ENCODE data around the gene ZNF300. TPM values are rescaled to one million over a fixed set of nuclear protein-coding genes. Genes with fewer than 3 reads are reported as not detected.
"Not testable (repeated sequence)": the region's sequence is repeated elsewhere in the genome, so short reads cannot be mapped to it uniquely, and the experiment has no call there.

ZNF300 gene
- total and polyA plus RNA-seq, 5 experiments from 2014 or later, result 0.20 to 4.8 (median 0.89) TPM

DNA sequence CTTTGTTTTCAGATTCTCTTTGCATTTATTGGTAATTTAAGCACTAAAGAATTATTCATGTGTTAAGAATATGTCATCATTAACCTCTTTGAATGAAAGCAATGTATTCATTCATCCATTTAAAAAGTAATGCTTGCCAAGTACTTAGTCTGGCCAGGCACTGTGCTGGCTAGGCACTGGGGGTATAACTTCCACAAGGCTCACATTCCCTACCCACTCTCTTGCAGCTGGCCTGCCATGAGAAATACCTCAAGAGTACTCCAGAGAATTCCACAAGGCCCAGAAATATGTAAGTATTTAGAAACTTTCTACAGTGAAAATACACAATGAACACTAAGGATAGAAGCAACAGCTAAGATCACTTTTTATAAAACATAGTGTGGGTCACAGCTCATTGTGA, 25.4 kb downstream of the ZNF300 start:
- H3K36me3 Mint-ChIP-seq, result peaks cover 16 to 53% (median 32%) of the 10 kb centered on the region in 3 donors
- no peaks in the 10 kb centered on the region for H3K4me1 Mint-ChIP-seq
- ATAC-seq (no peak), DNase-seq (no peak)
- H3K27me3 Mint-ChIP-seq, result peaks cover 0 to 4% (median 0%) of the 10 kb centered on the region in 5 donors
- POLR2A ChIA-PET, result no interaction called here
- H3K27ac Mint-ChIP-seq, result no peak overlapping the region
- no peak overlapping the region for H3K4me3 Mint-ChIP-seq
- H3K9me3 Mint-ChIP-seq, result peaks cover 16 to 76% (median 30%) of the 10 kb centered on the region in 9 donors

DNA sequence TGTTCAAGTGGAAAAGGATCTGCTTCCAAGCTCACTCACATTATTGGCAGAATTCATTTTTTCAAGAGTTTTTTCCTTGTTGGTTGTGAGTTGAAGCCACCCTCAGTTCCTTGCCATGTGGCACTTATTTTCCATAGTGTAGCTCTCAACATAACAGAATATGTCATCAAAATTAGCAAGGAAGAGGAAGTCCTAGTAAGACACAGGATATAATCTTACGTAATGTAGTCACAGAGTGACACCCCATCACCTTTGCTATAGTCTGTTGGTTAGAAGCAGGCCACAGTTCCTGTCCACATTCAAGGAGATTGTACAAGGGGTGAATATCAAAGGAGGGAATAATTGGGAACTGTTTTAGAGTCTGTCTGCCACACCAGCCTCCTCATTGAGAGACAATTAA, 42.7 kb downstream of the ZNF300 start:
- H3K4me1 Mint-ChIP-seq, result no peaks in the 10 kb centered on the region
- peaks cover 0 to 8% (median 4%) of the 10 kb centered on the region in 5 donors for H3K27me3 Mint-ChIP-seq
- H3K9me3 Mint-ChIP-seq, result peaks cover 4 to 61% (median 19%) of the 10 kb centered on the region in 9 donors
- POLR2A ChIA-PET, result no interaction called here
- H3K36me3 Mint-ChIP-seq, result peaks cover 2 to 44% (median 26%) of the 10 kb centered on the region in 3 donors
- no peak for ATAC-seq
- DNase-seq, result no peak
- H3K4me3 Mint-ChIP-seq, result no peak overlapping the region
- H3K27ac Mint-ChIP-seq, result no peak overlapping the region

DNA sequence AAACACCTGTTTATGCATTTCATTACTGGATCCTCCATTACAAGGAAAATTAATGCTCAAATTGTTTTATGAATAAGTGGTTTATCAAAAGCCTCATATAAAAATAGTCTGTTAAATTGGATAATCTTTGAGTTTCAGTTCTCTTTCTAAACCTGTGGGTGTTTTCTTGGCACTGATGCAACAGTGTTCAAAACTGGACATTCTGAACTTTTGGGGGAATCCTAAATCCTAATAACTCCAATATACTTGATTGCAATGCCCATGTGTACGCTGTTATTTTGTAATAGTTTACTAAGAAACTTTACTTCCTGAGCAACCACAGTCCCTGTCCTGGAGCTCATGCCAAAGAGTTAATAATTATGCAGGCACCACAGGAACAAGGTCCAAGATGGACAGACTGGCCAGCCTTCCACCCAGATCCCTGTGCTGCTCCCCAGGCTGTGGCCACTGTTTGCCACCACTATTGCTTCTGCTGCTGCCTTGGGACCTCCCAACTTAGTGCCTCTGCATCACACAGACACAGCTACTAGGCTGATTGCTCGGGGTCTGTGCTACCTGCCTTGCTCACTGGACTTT, 44.4 kb downstream of the ZNF300 start:
- H3K9me3 Mint-ChIP-seq, result peaks cover 4 to 45% (median 16%) of the 10 kb centered on the region in 9 donors
- H3K4me3 Mint-ChIP-seq, result no peak overlapping the region
- peaks cover 0 to 8% (median 4%) of the 10 kb centered on the region in 5 donors for H3K27me3 Mint-ChIP-seq

DNA sequence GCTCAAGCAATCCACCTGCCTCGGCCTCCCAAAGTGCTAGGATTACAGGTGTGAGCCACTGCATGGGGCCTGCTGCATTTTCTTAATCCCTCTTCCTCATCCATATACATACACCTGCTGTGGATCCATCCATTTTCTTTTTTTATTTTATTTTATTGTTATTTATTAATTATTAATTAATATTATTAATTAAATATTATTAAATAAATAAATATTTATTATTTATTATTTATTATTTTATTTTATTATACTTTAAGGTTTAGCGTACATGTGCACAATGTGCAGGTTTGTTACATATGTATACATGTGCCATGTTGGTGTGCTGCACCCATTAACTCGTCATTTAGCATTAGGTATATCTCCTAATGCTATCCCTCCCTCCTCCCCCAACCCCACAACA, 48.1 kb downstream of the ZNF300 start:
- Mint-ChIP-seq H3K36me3 (peaks cover 2 to 13% (median 10%) of the 10 kb centered on the region in 3 donors), H3K9me3 (peaks cover 0 to 21% (median 9%) of the 10 kb centered on the region in 9 donors), H3K4me1 (peaks cover 4 to 13% (median 6%) of the 10 kb centered on the region in 4 donors)
- H3K27ac Mint-ChIP-seq, H3K27me3 Mint-ChIP-seq, POLR2A ChIA-PET, H3K4me3 Mint-ChIP-seq, DNase-seq, ATAC-seq: not testable (repeated sequence)

More for the DNA sequence above, 44.4 kb downstream of the ZNF300 start:
- no peaks in the 10 kb centered on the region for H3K4me1 Mint-ChIP-seq
- DNase-seq (no peak), ATAC-seq (no peak)
- POLR2A ChIA-PET, result no interaction called here
- peaks cover 3 to 36% (median 23%) of the 10 kb centered on the region in 3 donors for H3K36me3 Mint-ChIP-seq
- H3K27ac Mint-ChIP-seq, result peak overlapping the region in 1 of 10 donors; percentile 48

DNA sequence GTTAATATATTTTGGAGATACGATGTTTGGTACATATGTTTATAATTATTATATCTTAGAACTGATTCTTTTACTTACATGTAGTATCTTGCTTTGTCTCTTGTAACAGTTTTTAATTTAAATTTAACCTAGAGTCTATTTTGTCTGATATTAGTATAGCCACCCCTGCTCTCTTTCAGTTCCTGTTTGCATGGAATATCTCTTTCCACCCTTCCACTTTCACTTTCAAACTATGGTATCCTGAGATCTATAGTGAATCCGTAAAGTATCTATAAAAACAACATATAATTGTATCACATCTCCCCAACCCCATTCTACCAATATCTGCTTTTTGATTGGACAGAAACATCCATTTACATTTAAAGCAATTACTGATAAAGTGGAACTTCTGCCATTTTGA, 51.2 kb downstream of the ZNF300 start:
- H3K27me3 Mint-ChIP-seq, result no peaks in the 10 kb centered on the region
- peaks cover 0 to 3% (median 0%) of the 10 kb centered on the region in 9 donors for H3K9me3 Mint-ChIP-seq
- DNase-seq (no peak), ATAC-seq (no peak)
- peak overlapping the region in 7 of 10 donors; percentile 18 to 70 (median 59) for H3K4me3 Mint-ChIP-seq
- peaks cover 4 to 13% (median 6%) of the 10 kb centered on the region in 4 donors for H3K4me1 Mint-ChIP-seq
- POLR2A ChIA-PET, result no interaction called here
- peak overlapping the region in 3 of 10 donors; percentile 2 to 77 (median 74) for H3K27ac Mint-ChIP-seq
- peaks cover 0 to 4% (median 2%) of the 10 kb centered on the region in 3 donors for H3K36me3 Mint-ChIP-seq

DNA sequence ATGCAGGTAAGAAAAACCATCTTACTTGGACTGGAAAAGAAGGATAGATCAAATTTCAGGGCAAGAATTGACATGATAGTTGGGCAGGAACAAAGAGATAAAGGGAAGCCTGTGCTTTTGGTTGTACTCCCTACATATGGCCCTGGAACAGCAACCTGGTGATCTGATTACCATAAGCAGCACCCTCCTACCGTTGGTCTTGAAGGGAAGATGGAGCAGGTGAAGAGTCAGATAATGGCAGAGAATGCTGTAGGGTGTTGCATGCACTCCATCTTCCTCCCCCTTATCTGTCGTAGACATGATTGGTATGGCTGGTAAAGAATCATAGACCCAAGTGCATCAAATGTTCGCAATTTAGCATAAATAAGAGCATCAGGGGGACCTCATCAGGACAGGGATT, 53.7 kb downstream of the ZNF300 start:
- Mint-ChIP-seq H3K27me3 (no peaks in the 10 kb centered on the region), H3K4me3 (no peak overlapping the region), H3K4me1 (peaks cover 12 to 27% (median 21%) of the 10 kb centered on the region in 4 donors), H3K36me3 (peaks cover 0 to 4% (median 0%) of the 10 kb centered on the region in 3 donors), H3K9me3 (peaks cover 0 to 3% (median 0%) of the 10 kb centered on the region in 9 donors), H3K27ac (no peak overlapping the region)
- DNase-seq, result no peak
- POLR2A ChIA-PET, result no interaction called here
- ATAC-seq, result no peak

DNA sequence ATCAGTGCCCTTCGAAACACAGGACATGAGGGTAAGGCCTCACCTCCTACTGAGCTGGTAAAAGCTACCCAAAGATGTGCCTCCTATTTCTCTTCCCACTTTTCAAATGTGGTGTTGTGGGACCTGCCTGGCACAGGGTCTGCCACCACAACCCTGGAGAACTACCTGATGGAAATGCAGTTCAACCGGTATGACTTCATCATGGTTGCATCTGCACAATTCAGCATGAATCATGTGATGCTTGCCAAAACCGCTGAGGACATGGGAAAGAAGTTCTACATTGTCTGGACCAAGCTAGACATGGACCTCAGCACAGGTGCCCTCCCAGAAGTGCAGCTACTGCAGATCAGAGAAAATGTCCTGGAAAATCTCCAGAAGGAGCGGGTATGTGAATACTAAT, 56.5 kb downstream of the ZNF300 start:
- no peak overlapping the region for H3K4me3 Mint-ChIP-seq
- H3K36me3 Mint-ChIP-seq, result no peaks in the 10 kb centered on the region
- DNase-seq (no peak), ATAC-seq (no peak)
- H3K27me3 Mint-ChIP-seq, result peaks cover 0 to 5% (median 0%) of the 10 kb centered on the region in 5 donors
- peak overlapping the region in 1 of 10 donors; percentile 12 for H3K27ac Mint-ChIP-seq
- H3K4me1 Mint-ChIP-seq, result peaks cover 13 to 22% (median 19%) of the 10 kb centered on the region in 4 donors
- H3K9me3 Mint-ChIP-seq, result no peaks in the 10 kb centered on the region
- POLR2A ChIA-PET, result no interaction called here

DNA sequence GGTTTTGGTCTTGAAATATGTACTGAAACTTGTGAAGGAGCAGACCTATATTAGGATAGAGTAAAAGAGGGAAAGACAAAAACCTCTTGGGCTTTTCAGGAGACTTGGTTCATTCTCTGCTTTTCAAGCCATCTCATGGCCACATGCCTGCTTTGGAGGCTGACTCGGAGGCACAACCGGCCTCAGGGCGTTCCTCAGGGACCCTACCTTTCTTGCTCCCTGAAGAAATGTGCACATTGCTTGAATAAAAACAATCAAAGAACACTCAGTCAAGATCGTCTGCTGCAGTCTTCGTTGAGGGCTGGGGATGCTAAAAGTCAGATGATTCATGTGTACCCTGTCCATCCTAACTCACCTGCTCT, 57.5 kb downstream of the ZNF300 start:
- no peak for DNase-seq
- peak overlapping the region in 9 of 10 donors; percentile 73 to 92 (median 88) for H3K27ac Mint-ChIP-seq
- POLR2A ChIA-PET, result interaction anchor here (0.8 to 2.6 kb wide), 10 partner anchors 46 to 388 kb away, joined by 3 to 16 read pairs (median 6); partner anchors contain the start of genes DCTN4, RBM22 and SMIM3
- no peak for ATAC-seq
- no peaks in the 10 kb centered on the region for H3K9me3 Mint-ChIP-seq
- no peaks in the 10 kb centered on the region for H3K36me3 Mint-ChIP-seq
- H3K27me3 Mint-ChIP-seq, result peaks cover 0 to 5% (median 0%) of the 10 kb centered on the region in 5 donors
- peaks cover 13 to 22% (median 16%) of the 10 kb centered on the region in 4 donors for H3K4me1 Mint-ChIP-seq
- peak overlapping the region; percentile 73 to 90 (median 87) for H3K4me3 Mint-ChIP-seq

DNA sequence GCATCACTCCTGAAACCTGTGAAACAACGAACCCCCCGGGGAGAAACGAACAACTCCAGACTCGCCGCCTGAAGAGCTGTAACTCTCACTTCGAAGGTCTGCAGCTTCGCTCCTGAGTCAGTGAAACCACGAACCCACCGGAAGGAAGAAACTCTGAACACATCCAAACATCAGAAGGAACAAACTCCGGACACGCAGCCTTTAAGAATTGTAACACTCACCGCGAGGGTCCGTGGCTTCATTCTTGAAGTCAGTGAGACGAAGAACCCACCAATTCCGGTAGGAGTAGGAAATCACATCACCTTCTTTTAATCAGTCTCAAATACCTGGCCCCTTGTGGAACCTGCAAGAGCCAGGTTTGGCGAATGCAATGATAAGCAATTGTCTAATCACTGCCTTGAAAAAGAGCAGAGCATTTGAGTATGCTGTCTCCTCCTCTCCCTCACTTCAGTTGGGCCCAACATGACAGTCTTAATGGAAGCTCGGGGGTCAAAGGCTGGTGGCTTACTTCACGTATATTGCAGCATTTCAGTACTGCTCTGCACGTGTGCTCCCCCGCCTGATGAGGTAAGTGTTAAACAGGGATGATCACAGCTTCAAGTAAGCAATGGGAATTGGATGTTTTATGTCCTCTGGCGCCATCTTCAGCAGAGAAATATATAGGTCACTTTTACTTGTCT, 58.0 kb downstream of the ZNF300 start:
- Mint-ChIP-seq H3K4me3 (peak overlapping the region; percentile 73 to 90 (median 87)), H3K27ac (peak overlapping the region in 9 of 10 donors; percentile 73 to 92 (median 88)), H3K27me3 (peaks cover 0 to 5% (median 0%) of the 10 kb centered on the region in 5 donors), H3K4me1 (peaks cover 13 to 22% (median 16%) of the 10 kb centered on the region in 4 donors), H3K36me3 (no peaks in the 10 kb centered on the region), H3K9me3 (no peaks in the 10 kb centered on the region)
- DNase-seq, result peak; percentile 19 to 83 (median 62)
- peak; percentile 95 for ATAC-seq
- POLR2A ChIA-PET, result interaction anchor here (0.5 to 2.6 kb wide), 12 partner anchors 46 to 388 kb away, joined by 3 to 16 read pairs (median 5); partner anchors contain the start of genes DCTN4, RBM22 and SMIM3

DNA sequence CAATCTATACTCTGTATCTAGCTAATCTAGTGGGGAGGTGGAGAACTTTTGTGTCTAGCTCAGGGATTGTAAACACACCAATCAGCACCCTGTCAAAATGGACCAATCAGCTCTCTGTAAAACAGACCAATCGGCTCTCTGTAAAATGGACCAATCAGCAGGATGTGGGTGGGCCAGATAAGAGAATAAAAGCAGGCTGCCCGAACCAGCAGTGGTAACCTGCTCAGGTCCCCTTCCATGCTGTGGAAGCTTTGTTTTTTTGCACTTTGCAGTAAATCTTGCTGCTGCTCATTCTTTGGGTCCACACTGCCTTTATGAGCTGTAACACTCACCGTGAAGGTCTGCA, 58.5 kb downstream of the ZNF300 start, which contains the start of gene IRGM:
TSS of gene IRGM (plus strand) at position 214 of the 346 bp plus-strand sequence. CDS start 1,603 bp downstream, outside the sequence.
- ATAC-seq (peak in 1 of 2 donors; percentile 16), DNase-seq (peak in 3 of 10 donors; percentile 7 to 38 (median 35))
- POLR2A ChIA-PET, result interaction anchor here (0.8 to 2.6 kb wide), 9 partner anchors 45 to 284 kb away, joined by 3 to 16 read pairs (median 6); partner anchors contain the start of genes DCTN4, RBM22 and SMIM3
- not testable (repeated sequence) for H3K9me3 Mint-ChIP-seq, H3K27me3 Mint-ChIP-seq, H3K36me3 Mint-ChIP-seq
- H3K27ac Mint-ChIP-seq, result peak within 1 kb of the TSS in 9 of 10 donors; percentile 73 to 92 (median 88)
- H3K4me3 Mint-ChIP-seq, result peak within 1 kb of the TSS; percentile 73 to 90 (median 87)
- H3K4me1 Mint-ChIP-seq, result peaks cover 13 to 22% (median 16%) of the 10 kb centered on the region in 4 donors

DNA sequence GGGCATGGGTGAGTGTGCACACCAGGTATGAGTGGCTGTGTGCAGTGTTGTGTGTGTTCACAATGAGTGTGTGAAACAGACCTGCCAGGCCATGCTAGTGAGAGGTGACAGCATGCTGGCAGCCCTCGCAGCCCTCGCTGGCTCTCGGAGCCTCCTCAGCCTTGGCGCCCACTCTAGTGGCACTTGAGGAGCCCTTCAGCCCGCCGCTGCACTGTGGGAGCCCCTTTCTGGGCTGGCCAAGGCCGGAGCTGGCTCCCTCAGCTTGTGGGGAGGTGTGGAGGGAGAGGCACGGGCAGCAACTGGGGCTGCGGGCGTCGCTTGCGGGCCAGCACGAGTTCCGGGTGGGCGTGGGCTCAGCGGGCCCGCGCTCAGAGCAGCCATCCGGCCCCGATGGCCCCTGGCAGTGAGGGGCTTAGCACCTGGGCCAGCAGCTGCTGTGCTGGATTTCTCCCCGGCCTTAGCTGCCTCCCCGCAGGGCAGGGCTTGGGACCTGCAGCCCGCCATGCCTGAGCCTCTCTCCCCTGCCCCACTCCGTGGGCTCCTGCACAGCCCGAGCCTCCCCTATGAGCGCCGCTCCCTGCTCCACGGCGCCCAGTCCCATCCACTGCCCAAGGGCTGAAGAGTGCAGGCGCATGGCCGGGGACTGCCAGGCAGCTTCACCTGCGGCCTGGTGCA, 59.5 kb downstream of the ZNF300 start:
- not testable (repeated sequence) for ATAC-seq, H3K9me3 Mint-ChIP-seq, H3K36me3 Mint-ChIP-seq, DNase-seq, H3K27me3 Mint-ChIP-seq, H3K27ac Mint-ChIP-seq
- Mint-ChIP-seq H3K4me1 (peaks cover 13 to 22% (median 16%) of the 10 kb centered on the region in 4 donors), H3K4me3 (peak overlapping the region in 1 of 10 donors; percentile 2)
- POLR2A ChIA-PET, result interaction anchor here (0.8 to 2.6 kb wide), 3 partner anchors 44 to 87 kb away, joined by 5 to 11 read pairs (median 10); partner anchors contain the start of gene DCTN4

Data from naive thymus-derived CD8-positive, alpha-beta T cell (primary cell).